HuH-7 (cell line): Measurements from ENCODE around the gene NPEPL1.
"Not testable (repeated sequence)": the region's sequence is repeated elsewhere in the genome, so short reads cannot be mapped to it uniquely, and the experiment has no call there.

Source experiments
- DNase-seq: peaks from one replicate; pipeline ENCODE4 v3.0.0; 2011; ENCODE audit warnings: low spot score

Gene NPEPL1

GRCh38 chr20:58715391-58715800 is 22.8 kb downstream of the NPEPL1 start:
- DNase-seq: peak; percentile 7

- DNase-seq: peak; percentile 2
These were observed 23.3 kb downstream of the NPEPL1 start for GRCh38 chr20:58715801-58716475.

- peak; percentile 11 for DNase-seq
These were observed 24.1 kb downstream of the NPEPL1 start for GRCh38 chr20:58716476-58717277.

GRCh38 chr20:58717278-58718091 is 24.9 kb downstream of the NPEPL1 start:
- peak; percentile 4 for DNase-seq

- DNase-seq: peak; percentile 5
These were observed 25.5 kb downstream of the NPEPL1 start for GRCh38 chr20:58718121-58718563.

GRCh38 chr20:58718729-58719128 is 26.1 kb downstream of the NPEPL1 start:
- peak; percentile 5 for DNase-seq

GRCh38 chr20:58719258-58719657 is 26.7 kb downstream of the NPEPL1 start:
- DNase-seq: peak; percentile 3

GRCh38 chr20:58719971-58720371 is 27.4 kb downstream of the NPEPL1 start:
- no peak for DNase-seq

GRCh38 chr20:58720890-58721289 is 28.3 kb downstream of the NPEPL1 start:
- DNase-seq: no peak

- DNase-seq: no peak
These were observed 29.6 kb downstream of the NPEPL1 start for GRCh38 chr20:58721951-58722778.

GRCh38 chr20:58722877-58723627 is 30.5 kb downstream of the NPEPL1 start:
- no peak for DNase-seq

- DNase-seq: no peak
These were observed 31.0 kb downstream of the NPEPL1 start for GRCh38 chr20:58723628-58723984.

GRCh38 chr20:58726156-58726555 is 33.6 kb downstream of the NPEPL1 start:
- DNase-seq: not testable (repeated sequence)

GRCh38 chr20:58731192-58731591 is 38.6 kb downstream of the NPEPL1 start:
- DNase-seq: no peak

GRCh38 chr20:58737198-58737597 is 44.6 kb downstream of the NPEPL1 start:
- DNase-seq: no peak

- DNase-seq: no peak
These were observed 48.0 kb downstream of the NPEPL1 start for GRCh38 chr20:58740356-58741308.

GRCh38 chr20:58741384-58741783 is 48.8 kb downstream of the NPEPL1 start:
- DNase-seq: no peak

GRCh38 chr20:58742668-58743566 is 50.3 kb downstream of the NPEPL1 start:
- no peak for DNase-seq
